NT2/D1 (cell line): ENCODE data around the gene FGL2.
"Not testable (repeated sequence)": the region's sequence is repeated elsewhere in the genome, so short reads cannot be mapped to it uniquely, and the experiment has no call there.

Source experiments
- DNase-seq: peaks from one replicate; pipeline ENCODE4 v3.0.0-alpha.2; 2011; ENCODE audit warnings: low read depth, low spot score
- H3K27me3 ChIP-seq: 2 replicates; pipeline ENCODE4 v1.6.0; 2011; ENCODE audit warnings: mild to moderate bottlenecking; ENCODE audit not compliant: insufficient read length, insufficient read depth
- H3K36me3 ChIP-seq: 2 replicates; pipeline ENCODE4 v1.6.1; 2011; ENCODE audit warnings: mild to moderate bottlenecking, low read length, mixed read lengths; ENCODE audit not compliant: insufficient read depth, insufficient read length
- H3K4me1 ChIP-seq: 2 replicates; pipeline ENCODE4 v1.5.1; 2011; ENCODE audit not compliant: insufficient read depth, insufficient read length
- H3K4me3 ChIP-seq: 2 replicates; pipeline ENCODE4 v1.5.1; 2011; ENCODE audit warnings: low read depth; ENCODE audit not compliant: insufficient read length
- H3K9ac ChIP-seq: 2 replicates; pipeline ENCODE4 v1.6.0; 2011; ENCODE audit warnings: low read depth; ENCODE audit not compliant: insufficient read length
- H3K9me3 ChIP-seq: 2 replicates; pipeline ENCODE4 v1.5.1; 2011; ENCODE audit warnings: mild to moderate bottlenecking, low read length; ENCODE audit not compliant: insufficient read depth
- SUZ12 ChIP-seq: IDR thresholded peaks from 2 replicates; pipeline ENCODE4 v1.6.1; 2011; ENCODE audit not compliant: insufficient read length, insufficient read depth; ENCODE audit errors: extremely low read depth
- YY1 ChIP-seq: IDR thresholded peaks from 2 replicates; pipeline ENCODE4 v1.6.1; 2011; ENCODE audit not compliant: insufficient read length, insufficient read depth
- ZNF274 ChIP-seq: IDR thresholded peaks from 2 replicates; pipeline ENCODE4 v1.6.1; 2011; ENCODE audit warnings: mild to moderate bottlenecking, low read depth, low read length

Gene FGL2

GRCh38 chr7:77157446-77157845 is 42.2 kb downstream of the FGL2 start:
- Histone ChIP-seq H3K36me3 (no peaks in the 10 kb centered on the region), H3K9ac (no peak overlapping the region), H3K4me3 (no peak overlapping the region), H3K4me1 (no peaks in the 10 kb centered on the region), H3K27me3 (no peaks in the 10 kb centered on the region), H3K9me3 (no peaks in the 10 kb centered on the region)
- DNase-seq, result no peak
- no peak for TF ChIP-seq YY1
- no peak for TF ChIP-seq ZNF274
- no peak for TF ChIP-seq SUZ12

GRCh38 chr7:77157034-77157433 is 42.6 kb downstream of the FGL2 start:
- not testable (repeated sequence) for DNase-seq, H3K9ac ChIP-seq, H3K9me3 ChIP-seq

GRCh38 chr7:77155601-77156377 is 43.8 kb downstream of the FGL2 start:
- DNase-seq, H3K27me3 ChIP-seq: not testable (repeated sequence)

More at GRCh38 chr7:77157034-77157433, 42.6 kb downstream of the FGL2 start:
- H3K4me3 ChIP-seq, H3K27me3 ChIP-seq, H3K36me3 ChIP-seq, H3K4me1 ChIP-seq: not testable (repeated sequence)

DNA sequence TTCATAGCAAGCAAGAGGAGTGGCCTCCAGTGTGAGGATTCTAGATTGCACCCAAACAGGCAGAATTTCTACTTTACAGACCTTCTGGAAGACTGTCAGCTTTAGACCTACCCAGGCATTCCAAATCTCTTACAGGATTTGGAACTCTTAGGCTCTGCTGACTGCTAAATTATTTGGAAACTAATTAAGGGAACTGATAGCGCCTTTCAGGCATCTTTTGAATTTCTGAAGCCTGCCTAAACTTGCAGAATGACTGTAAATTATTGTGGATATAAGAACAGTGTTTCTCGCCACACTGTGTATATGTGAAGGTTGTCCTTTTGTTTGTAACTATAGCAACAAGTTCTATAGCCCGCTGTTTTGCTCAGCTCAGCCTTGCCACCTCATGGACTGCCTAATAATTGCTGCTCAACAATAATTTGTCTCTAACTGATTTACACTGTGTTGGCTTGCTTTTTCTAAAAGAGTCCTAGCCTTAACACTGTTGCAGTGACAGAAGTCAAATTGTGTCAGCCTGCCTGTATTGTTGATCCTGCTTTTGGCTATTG is 44.6 kb downstream of the FGL2 start:
- not testable (repeated sequence) for H3K4me3 ChIP-seq, DNase-seq, H3K4me1 ChIP-seq, H3K36me3 ChIP-seq, H3K9me3 ChIP-seq, H3K9ac ChIP-seq, H3K27me3 ChIP-seq

More at GRCh38 chr7:77155601-77156377, 43.8 kb downstream of the FGL2 start:
- not testable (repeated sequence) for H3K4me1 ChIP-seq, H3K9me3 ChIP-seq, H3K4me3 ChIP-seq, H3K9ac ChIP-seq, H3K36me3 ChIP-seq

- not testable (repeated sequence) for H3K36me3 ChIP-seq, H3K9ac ChIP-seq, DNase-seq, H3K9me3 ChIP-seq, H3K4me3 ChIP-seq, H3K4me1 ChIP-seq, H3K27me3 ChIP-seq
Observed at GRCh38 chr7:77152232-77152631, 47.4 kb downstream of the FGL2 start.
